H9 (cell line): ENCODE data around the gene LDB1. TPM values are rescaled to one million over a fixed set of nuclear protein-coding genes. Genes with fewer than 3 reads are reported as not detected.

ENCODE experiments used
- DNase-seq: peaks from one replicate; pipeline ENCODE4 v3.0.0-alpha.2; 2017
- H2AFZ ChIP-seq: one replicate; pipeline ENCODE4 v1.6.1; 2013; ENCODE audit warnings: mild to moderate bottlenecking, low read length, control low read depth, moderate library complexity
- H2AK5ac ChIP-seq: 2 replicates; pipeline ENCODE4 v1.6.1; 2013; ENCODE audit warnings: low read length, control low read depth, mixed read lengths; ENCODE audit not compliant: insufficient read length
- H2BK120ac ChIP-seq: one replicate; pipeline ENCODE4 v1.6.1; 2013; ENCODE audit warnings: low read depth, mild to moderate bottlenecking, low read length, control low read depth, inconsistent platforms; ENCODE audit not compliant: poor library complexity, severe bottlenecking
- H2BK12ac ChIP-seq: 2 replicates; pipeline ENCODE4 v1.6.1; 2013; ENCODE audit warnings: low read length, control low read depth, mixed read lengths, low read depth; ENCODE audit not compliant: insufficient read length
- H2BK15ac ChIP-seq: 2 replicates; pipeline ENCODE4 v1.6.1; 2013; ENCODE audit warnings: low read depth, low read length, control low read depth
- H2BK20ac ChIP-seq: one replicate; pipeline ENCODE4 v1.6.1; 2013; ENCODE audit warnings: low read depth, mild to moderate bottlenecking, low read length, control low read depth, inconsistent platforms; ENCODE audit not compliant: poor library complexity, severe bottlenecking
- H2BK5ac ChIP-seq: 2 replicates; pipeline ENCODE4 v1.6.1; 2013; ENCODE audit warnings: low read length, control low read depth, mixed read lengths; ENCODE audit not compliant: insufficient read length
- H3K14ac ChIP-seq: 2 replicates; pipeline ENCODE4 v1.6.1; 2013; ENCODE audit warnings: low read length, control low read depth; ENCODE audit not compliant: insufficient read depth
- H3K18ac ChIP-seq: 2 replicates; pipeline ENCODE4 v1.6.1; 2013; ENCODE audit warnings: low read depth, mild to moderate bottlenecking, mixed read lengths, low read length, control low read depth; ENCODE audit not compliant: insufficient read length
- H3K23ac ChIP-seq: 2 replicates; pipeline ENCODE4 v1.6.1; 2013; ENCODE audit warnings: low read length, control low read depth, mixed read lengths, low read depth; ENCODE audit not compliant: insufficient read length
- H3K23me2 ChIP-seq: 2 replicates; pipeline ENCODE4 v1.6.1; 2013; ENCODE audit warnings: low read depth, mild to moderate bottlenecking, mixed read lengths, low read length, control low read depth; ENCODE audit not compliant: insufficient read length, poor library complexity, severe bottlenecking
- H3K27ac ChIP-seq: 2 replicates; pipeline ENCODE4 v1.5.1; 2013; ENCODE audit warnings: low read length, control low read depth, mixed read lengths, low read depth; ENCODE audit not compliant: insufficient read length
- H3K27me3 ChIP-seq: 2 replicates; pipeline ENCODE4 v1.6.1; 2013; ENCODE audit warnings: low read length, control low read depth, inconsistent platforms; ENCODE audit not compliant: insufficient read depth
- H3K4ac ChIP-seq: 2 replicates; pipeline ENCODE4 v1.6.1; 2013; ENCODE audit warnings: low read depth, mild to moderate bottlenecking, control low read depth, inconsistent platforms, low read length, moderate library complexity
- H3K4me1 ChIP-seq: 2 replicates; pipeline ENCODE4 v1.6.1; 2013; ENCODE audit warnings: low read length, control low read depth, inconsistent platforms; ENCODE audit not compliant: insufficient read depth
- H3K4me2 ChIP-seq: 2 replicates; pipeline ENCODE4 v1.6.1; 2013; ENCODE audit warnings: low read length, control low read depth, mixed read lengths; ENCODE audit not compliant: insufficient read length, insufficient read depth
- H3K56ac ChIP-seq: 2 replicates; pipeline ENCODE4 v1.6.1; 2013; ENCODE audit warnings: low read depth, mild to moderate bottlenecking, mixed read lengths, low read length, control low read depth; ENCODE audit not compliant: insufficient read length
- H3K79me1 ChIP-seq: 2 replicates; pipeline ENCODE4 v1.6.1; 2013; ENCODE audit warnings: low read depth, mild to moderate bottlenecking, moderate library complexity, low read length, control low read depth, inconsistent platforms; ENCODE audit not compliant: insufficient read depth, poor library complexity, severe bottlenecking
- H3K79me2 ChIP-seq: 2 replicates; pipeline ENCODE4 v1.6.1; 2013; ENCODE audit warnings: low read length, control low read depth, inconsistent platforms; ENCODE audit not compliant: insufficient read depth
- H3K9ac ChIP-seq: 2 replicates; pipeline ENCODE4 v1.6.1; 2013; ENCODE audit warnings: low read length, control low read depth, mixed read lengths; ENCODE audit not compliant: insufficient read length; ENCODE audit errors: extremely low read depth
- H3K9me3 ChIP-seq: one replicate; pipeline ENCODE4 v1.6.1; 2013; ENCODE audit warnings: low read depth, low read length, inconsistent platforms; ENCODE audit not compliant: control insufficient read depth
- H3T11ph ChIP-seq: one replicate; pipeline ENCODE4 v1.6.1; 2013; ENCODE audit warnings: mild to moderate bottlenecking, low read length, control low read depth, inconsistent platforms
- H4K20me1 ChIP-seq: one replicate; pipeline ENCODE4 v1.6.1; 2013; ENCODE audit not compliant: control insufficient read depth, insufficient read length, insufficient read depth
- H4K5ac ChIP-seq: 2 replicates; pipeline ENCODE4 v1.6.1; 2013; ENCODE audit warnings: low read depth, mild to moderate bottlenecking, mixed read lengths, low read length, control low read depth; ENCODE audit not compliant: insufficient read length
- H4K8ac ChIP-seq: replicated peaks from 2 replicates; pipeline ENCODE4 v1.6.1; 2013; ENCODE audit warnings: low read length, control low read depth, mixed read lengths, low read depth; ENCODE audit not compliant: insufficient read length
- H4K91ac ChIP-seq: 2 replicates; pipeline ENCODE4 v1.6.1; 2013; ENCODE audit warnings: low read depth, mild to moderate bottlenecking, moderate library complexity, mixed read lengths, low read length, control low read depth; ENCODE audit not compliant: insufficient read length
- H3K27ac Mint-ChIP-seq, 3 experiments: 2 replicates in 2 of 3; 3 replicates in 1 of 3; pipeline ENCODE4 v1.8.0; 2020 to 2021; ENCODE audit warnings: mixed read lengths in 3 of 3, mild to moderate bottlenecking in 1 of 3, moderate library complexity in 1 of 3
- H3K27me3 Mint-ChIP-seq: 2 replicates; pipeline ENCODE4 v1.8.0; 2021; ENCODE audit warnings: low read depth, mild to moderate bottlenecking, moderate library complexity, mixed read lengths
- H3K36me3 Mint-ChIP-seq, 3 experiments: 2 replicates in 2 of 3; 3 replicates in 1 of 3; pipeline ENCODE4 v1.8.0; 2020 to 2021; ENCODE audit warnings: low read depth in 3 of 3, mixed read lengths in 3 of 3; ENCODE audit not compliant: insufficient read depth in 1 of 3
- H3K4me1 Mint-ChIP-seq, 2 experiments: 2 replicates each; pipeline ENCODE4 v1.8.0; 2020; ENCODE audit warnings: mixed read lengths in 2 of 2
- H3K4me3 Mint-ChIP-seq, 2 experiments: 2 replicates in 1 of 2; 3 replicates in 1 of 2; pipeline ENCODE4 v1.8.0; 2020 to 2021; ENCODE audit warnings: mild to moderate bottlenecking in 2 of 2, mixed read lengths in 2 of 2, moderate library complexity in 1 of 2
- H3K9me3 Mint-ChIP-seq, 2 experiments: 2 replicates in 1 of 2; 3 replicates in 1 of 2; pipeline ENCODE4 v1.8.0; 2020; ENCODE audit warnings: mild to moderate bottlenecking in 2 of 2, mixed read lengths in 2 of 2, moderate library complexity in 1 of 2
- WGBS: extraction: QIAGEN DNeasy Blood & Tissue Kit; methylation state at CpG from one replicate; pipeline ENCODE4 v1.1.7; 2013; ENCODE audit warnings: missing lambda C conversion rate, low lambda C conversion rate, mixed read lengths; ENCODE audit not compliant: insufficient read length; ENCODE audit errors: extremely low coverage; 5-methylcytosine and 5-hydroxymethylcytosine counted together
- total RNA-seq: library from RNA; stranded (reverse); gene quantifications from 2 replicates; pipeline ENCODE4 v1.2.1, GENCODE V29; 2021
- TF ChIP-seq, protein P1 (sequence below): fragments of 200-600 bp; sonication (generic); conservative IDR thresholded peaks from 3 replicates; pipeline ENCODE4 v1.8.0; 2021; ENCODE audit warnings: antibody characterized with exemption, mild to moderate bottlenecking

Gene LDB1
- total RNA-seq, 1 experiment from 2014 or later = 80.5 TPM

DNA sequence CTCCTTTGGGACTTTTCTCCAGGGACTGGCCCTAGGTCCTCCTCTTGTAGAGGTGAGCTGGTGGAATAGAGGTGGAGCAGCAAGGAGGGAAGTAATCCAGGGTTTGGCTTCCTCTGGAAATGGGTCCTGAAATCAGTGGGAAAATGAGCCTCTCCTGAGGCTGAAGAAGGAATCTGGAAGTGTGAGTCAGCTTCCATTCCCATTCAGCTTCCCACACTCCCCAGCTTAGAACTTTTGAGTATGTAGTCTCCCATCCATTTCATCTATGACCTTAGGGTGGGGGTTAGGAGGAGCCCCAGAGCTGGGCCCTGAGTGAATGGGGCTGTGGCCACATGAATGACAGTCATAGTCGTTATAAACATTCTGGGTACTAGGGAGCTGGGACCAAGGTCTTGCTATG is 17.7 kb downstream of the LDB1 start:
- Histone ChIP-seq H2BK120ac (no peak overlapping the region), H2BK20ac (no peak overlapping the region), H2BK5ac (no peak overlapping the region), H3K56ac (no peak overlapping the region), H2AFZ (no peak overlapping the region), H3K27ac (no peak overlapping the region), H3K4me2 (no peak overlapping the region), H3K79me2 (no peaks in the 10 kb centered on the region), H4K8ac (no peak overlapping the region), H3T11ph (no peak overlapping the region), H3K18ac (no peak overlapping the region), H2AK5ac (no peak overlapping the region), H3K79me1 (no peaks in the 10 kb centered on the region), H3K23ac (no peak overlapping the region), H3K14ac (no peak overlapping the region), H2BK12ac (no peak overlapping the region), H4K20me1 (no peaks in the 10 kb centered on the region), H3K23me2 (no peaks in the 10 kb centered on the region), H3K4me1 (no peaks in the 10 kb centered on the region), H3K9me3 (no peaks in the 10 kb centered on the region), H4K5ac (no peak overlapping the region), H3K4ac (no peak overlapping the region), H3K27me3 (no peaks in the 10 kb centered on the region), H2BK15ac (no peak overlapping the region), H4K91ac (no peak overlapping the region), H3K9ac (no peak overlapping the region)
- TF ChIP-seq, protein P1, sequence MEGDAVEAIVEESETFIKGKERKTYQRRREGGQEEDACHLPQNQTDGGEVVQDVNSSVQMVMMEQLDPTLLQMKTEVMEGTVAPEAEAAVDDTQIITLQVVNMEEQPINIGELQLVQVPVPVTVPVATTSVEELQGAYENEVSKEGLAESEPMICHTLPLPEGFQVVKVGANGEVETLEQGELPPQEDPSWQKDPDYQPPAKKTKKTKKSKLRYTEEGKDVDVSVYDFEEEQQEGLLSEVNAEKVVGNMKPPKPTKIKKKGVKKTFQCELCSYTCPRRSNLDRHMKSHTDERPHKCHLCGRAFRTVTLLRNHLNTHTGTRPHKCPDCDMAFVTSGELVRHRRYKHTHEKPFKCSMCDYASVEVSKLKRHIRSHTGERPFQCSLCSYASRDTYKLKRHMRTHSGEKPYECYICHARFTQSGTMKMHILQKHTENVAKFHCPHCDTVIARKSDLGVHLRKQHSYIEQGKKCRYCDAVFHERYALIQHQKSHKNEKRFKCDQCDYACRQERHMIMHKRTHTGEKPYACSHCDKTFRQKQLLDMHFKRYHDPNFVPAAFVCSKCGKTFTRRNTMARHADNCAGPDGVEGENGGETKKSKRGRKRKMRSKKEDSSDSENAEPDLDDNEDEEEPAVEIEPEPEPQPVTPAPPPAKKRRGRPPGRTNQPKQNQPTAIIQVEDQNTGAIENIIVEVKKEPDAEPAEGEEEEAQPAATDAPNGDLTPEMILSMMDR = no peak
- Mint-ChIP-seq H3K36me3 (peaks cover 15 to 39% (median 31%) of the 10 kb centered on the region in 3 experiments), H3K27me3 (no peaks in the 10 kb centered on the region), H3K4me3 (no peak overlapping the region), H3K9me3 (no peaks in the 10 kb centered on the region), H3K4me1 (no peaks in the 10 kb centered on the region), H3K27ac (no peak overlapping the region)
- DNase-seq = no peak
- WGBS = no CpG with 5 or more reads among the region's 1 CpG
